Calu3 (cell line): ENCODE measurements around the gene TNFSF13B. TPM values are rescaled to one million over a fixed set of nuclear protein-coding genes. Genes with fewer than 3 reads are reported as not detected.
"Not testable (repeated sequence)": the region's sequence is repeated elsewhere in the genome, so short reads cannot be mapped to it uniquely, and the experiment has no call there.

Experiments used
- BruUV-seq: library from RNA; stranded (reverse); fragments of 400-500 nt; replicated peaks from 2 replicates; lab custom pipeline; 2021; lab: Mats Ljungman, UMichigan
- CTCF ChIA-PET: fragments of 300-600 bp; sonication (Branson Sonifier 250); formaldehyde crosslinking; loops from one replicate; lab custom pipeline; 2022; ENCODE audit warnings: antibody characterized with exemption; lab: Charles Lee
- DNase-seq: peaks from one replicate; pipeline ENCODE4 v3.0.0; 2022
- H3K27ac Mint-ChIP-seq: one replicate; pipeline ENCODE4 v1.8.0; 2022; ENCODE audit warnings: mixed read lengths; ENCODE audit not compliant: unreplicated experiment
- H3K27me3 Mint-ChIP-seq: one replicate; pipeline ENCODE4 v1.8.0; 2022; ENCODE audit warnings: mixed read lengths; ENCODE audit not compliant: unreplicated experiment
- H3K36me3 Mint-ChIP-seq: one replicate; pipeline ENCODE4 v1.8.0; 2022; ENCODE audit warnings: mild to moderate bottlenecking, moderate library complexity, mixed read lengths; ENCODE audit not compliant: insufficient read depth, unreplicated experiment
- H3K4me1 Mint-ChIP-seq: one replicate; pipeline ENCODE4 v1.8.0; 2022; ENCODE audit warnings: mild to moderate bottlenecking, low read depth, mixed read lengths; ENCODE audit not compliant: unreplicated experiment
- H3K4me3 Mint-ChIP-seq: one replicate; pipeline ENCODE4 v1.8.0; 2022; ENCODE audit warnings: mild to moderate bottlenecking, low read depth, moderate library complexity, mixed read lengths; ENCODE audit not compliant: unreplicated experiment
- H3K9me3 Mint-ChIP-seq: one replicate; pipeline ENCODE4 v1.8.0; 2022; ENCODE audit warnings: low read depth, mixed read lengths; ENCODE audit not compliant: unreplicated experiment
- intact Hi-C: fragments of 100-400 bp; cut with micrococcal nuclease; formaldehyde crosslinking; loops from one replicate; pipeline ENCODE4 v1.10.0; 2022; ENCODE audit not compliant: unreplicated experiment
- total RNA-seq: library from RNA; stranded (reverse); gene quantifications from 2 replicates; pipeline ENCODE4 v1.2.3, GENCODE V29; 2022
- TF ChIP-seq, protein P1 (sequence below): fragments of 200-600 bp; IDR thresholded peaks from one replicate; pipeline ENCODE4 v1.8.0; 2022; ENCODE audit warnings: antibody characterized with exemption; ENCODE audit not compliant: unreplicated experiment

TNFSF13B gene
- total RNA-seq, 1 experiment from 2014 or later: 0.97 TPM

DNA sequence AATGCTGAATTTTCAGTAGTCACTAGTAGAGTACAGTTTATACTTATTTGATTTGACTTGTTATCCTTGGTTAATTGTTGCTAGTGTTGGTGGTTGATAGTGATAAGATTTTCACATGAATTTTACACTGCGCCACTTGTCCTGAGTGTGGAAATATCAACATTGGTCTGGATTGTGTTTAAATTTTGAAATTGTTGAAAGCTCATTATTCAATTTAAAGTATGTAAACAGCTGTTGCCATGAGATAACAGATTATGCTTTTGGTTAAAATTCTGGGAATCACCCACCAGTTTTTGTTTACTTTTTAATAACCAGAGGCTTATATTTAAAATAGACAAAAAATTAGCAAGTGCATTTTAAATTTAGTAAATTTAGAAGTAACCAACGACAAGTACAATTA lies 12.3 kb upstream of the TNFSF13B start:
- no peaks in the 10 kb centered on the region for H3K9me3 Mint-ChIP-seq
- no TSS peak for BruUV-seq
- H3K4me3 Mint-ChIP-seq: no peak overlapping the region
- CTCF ChIA-PET: no interaction called here
- H3K27me3 Mint-ChIP-seq: no peaks in the 10 kb centered on the region
- no peaks in the 10 kb centered on the region for H3K4me1 Mint-ChIP-seq
- H3K36me3 Mint-ChIP-seq: no peaks in the 10 kb centered on the region
- intact Hi-C loops: no loop called here
- no peak for DNase-seq
- TF ChIP-seq, protein P1, sequence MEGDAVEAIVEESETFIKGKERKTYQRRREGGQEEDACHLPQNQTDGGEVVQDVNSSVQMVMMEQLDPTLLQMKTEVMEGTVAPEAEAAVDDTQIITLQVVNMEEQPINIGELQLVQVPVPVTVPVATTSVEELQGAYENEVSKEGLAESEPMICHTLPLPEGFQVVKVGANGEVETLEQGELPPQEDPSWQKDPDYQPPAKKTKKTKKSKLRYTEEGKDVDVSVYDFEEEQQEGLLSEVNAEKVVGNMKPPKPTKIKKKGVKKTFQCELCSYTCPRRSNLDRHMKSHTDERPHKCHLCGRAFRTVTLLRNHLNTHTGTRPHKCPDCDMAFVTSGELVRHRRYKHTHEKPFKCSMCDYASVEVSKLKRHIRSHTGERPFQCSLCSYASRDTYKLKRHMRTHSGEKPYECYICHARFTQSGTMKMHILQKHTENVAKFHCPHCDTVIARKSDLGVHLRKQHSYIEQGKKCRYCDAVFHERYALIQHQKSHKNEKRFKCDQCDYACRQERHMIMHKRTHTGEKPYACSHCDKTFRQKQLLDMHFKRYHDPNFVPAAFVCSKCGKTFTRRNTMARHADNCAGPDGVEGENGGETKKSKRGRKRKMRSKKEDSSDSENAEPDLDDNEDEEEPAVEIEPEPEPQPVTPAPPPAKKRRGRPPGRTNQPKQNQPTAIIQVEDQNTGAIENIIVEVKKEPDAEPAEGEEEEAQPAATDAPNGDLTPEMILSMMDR: no peak
- H3K27ac Mint-ChIP-seq: no peak overlapping the region

DNA sequence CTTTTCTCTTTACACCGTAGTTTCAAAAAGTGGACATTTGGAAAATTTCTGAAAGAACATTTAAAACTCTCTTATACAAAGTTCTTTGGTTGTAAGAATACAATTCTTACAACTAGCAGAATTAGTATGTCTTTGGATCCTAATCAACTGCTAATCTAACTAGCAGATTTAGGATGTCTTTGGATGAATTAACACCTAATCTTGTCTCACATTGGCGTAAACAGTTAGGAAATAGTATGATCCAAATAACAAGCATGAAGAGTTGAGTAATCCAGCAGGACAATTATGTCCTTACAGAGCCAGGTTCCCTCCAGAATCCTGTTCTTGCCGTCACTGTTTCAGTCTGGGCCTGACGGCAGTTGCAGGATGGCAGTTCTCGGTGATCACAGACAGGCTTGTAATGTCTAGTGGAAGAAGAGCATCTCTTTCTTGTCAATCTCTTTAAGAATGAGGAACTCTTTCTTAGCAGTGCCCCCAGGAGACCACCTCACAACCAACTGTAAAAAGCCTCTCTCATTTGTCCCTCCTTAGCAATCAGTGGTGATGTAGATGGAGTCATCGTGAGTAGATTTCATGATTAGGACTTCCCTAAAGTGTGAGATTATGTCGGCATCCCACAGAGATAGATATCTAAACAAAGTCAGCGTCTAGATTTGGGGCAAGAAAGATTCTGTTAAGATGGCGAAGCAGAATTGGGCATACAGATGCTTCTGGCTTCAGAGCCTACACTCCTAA lies 5.7 kb upstream of the TNFSF13B start:
- Mint-ChIP-seq H3K27ac (no peak overlapping the region), H3K9me3 (no peaks in the 10 kb centered on the region), H3K27me3 (no peaks in the 10 kb centered on the region), H3K36me3 (no peaks in the 10 kb centered on the region), H3K4me3 (no peak overlapping the region), H3K4me1 (no peaks in the 10 kb centered on the region)
- DNase-seq: no peak
- TF ChIP-seq, protein P1: no peak
- BruUV-seq: no TSS peak
- CTCF ChIA-PET: no interaction called here
- intact Hi-C loops: no loop called here

DNA sequence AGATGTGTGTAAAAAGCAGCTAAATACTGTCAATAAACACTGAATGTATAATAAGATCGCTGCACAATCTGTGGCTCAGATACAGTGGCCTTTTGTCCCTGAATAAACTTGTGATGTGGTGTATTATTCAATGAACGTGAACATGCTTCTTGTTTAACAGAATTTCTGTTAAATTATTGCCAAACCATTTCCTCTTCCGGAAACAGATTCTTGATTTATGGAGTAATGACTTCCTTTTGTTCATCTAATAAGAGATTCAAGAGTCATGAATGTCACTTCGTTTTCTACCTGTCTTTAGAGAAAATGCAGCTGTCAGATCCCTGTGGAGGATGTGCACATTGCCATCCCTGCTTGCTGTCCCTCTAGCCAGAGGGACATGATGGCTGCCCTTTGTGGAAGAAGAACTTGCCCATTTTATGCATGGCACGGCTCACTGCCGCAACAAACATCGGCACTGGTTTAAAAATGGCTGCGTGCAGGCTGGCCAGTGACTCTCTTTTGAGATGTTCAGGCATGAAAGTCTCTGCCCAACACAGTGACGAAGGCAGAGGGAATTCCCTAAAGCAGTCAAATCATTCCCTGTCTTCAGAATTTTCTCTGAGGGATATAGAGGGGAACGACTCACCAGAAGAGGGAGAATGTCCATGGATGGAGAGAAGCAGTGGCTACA lies 3.1 kb upstream of the TNFSF13B start:
- no peaks in the 10 kb centered on the region for H3K27me3 Mint-ChIP-seq

DNA sequence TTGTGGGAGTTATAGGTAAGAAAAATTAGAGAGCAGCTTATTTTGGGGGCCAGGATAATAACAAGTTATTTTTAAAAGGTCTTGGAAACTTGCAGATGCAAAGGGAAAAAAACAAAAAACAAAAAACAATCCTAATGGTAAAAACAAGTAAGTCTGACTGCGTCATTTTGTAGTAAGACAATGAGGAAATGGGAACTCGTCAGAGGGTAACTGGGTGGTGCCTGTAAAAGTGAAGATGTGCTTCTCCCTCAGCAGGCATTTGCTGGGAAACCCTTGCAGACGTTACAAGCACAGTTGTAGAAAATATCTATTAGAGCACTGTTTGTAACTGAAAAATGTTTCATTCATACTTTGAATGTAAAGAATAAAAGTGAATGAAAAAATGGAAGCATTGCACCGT lies 2.2 kb upstream of the TNFSF13B start:
- TF ChIP-seq, protein P1: no peak
- H3K27ac Mint-ChIP-seq: no peak overlapping the region
- CTCF ChIA-PET: no interaction called here
- H3K4me3 Mint-ChIP-seq: no peak overlapping the region
- intact Hi-C loops: no loop called here
- no peaks in the 10 kb centered on the region for H3K4me1 Mint-ChIP-seq
- no peaks in the 10 kb centered on the region for H3K36me3 Mint-ChIP-seq
- DNase-seq: no peak
- no peaks in the 10 kb centered on the region for H3K27me3 Mint-ChIP-seq
- BruUV-seq: no TSS peak
- H3K9me3 Mint-ChIP-seq: no peaks in the 10 kb centered on the region

More for the DNA sequence above, 3.1 kb upstream of the TNFSF13B start:
- no peak for DNase-seq
- no peak overlapping the region for H3K4me3 Mint-ChIP-seq
- no peaks in the 10 kb centered on the region for H3K36me3 Mint-ChIP-seq
- no TSS peak for BruUV-seq
- H3K4me1 Mint-ChIP-seq: no peaks in the 10 kb centered on the region
- no peaks in the 10 kb centered on the region for H3K9me3 Mint-ChIP-seq
- CTCF ChIA-PET: no interaction called here
- intact Hi-C loops: no loop called here
- TF ChIP-seq, protein P1: no peak
- H3K27ac Mint-ChIP-seq: no peak overlapping the region

DNA sequence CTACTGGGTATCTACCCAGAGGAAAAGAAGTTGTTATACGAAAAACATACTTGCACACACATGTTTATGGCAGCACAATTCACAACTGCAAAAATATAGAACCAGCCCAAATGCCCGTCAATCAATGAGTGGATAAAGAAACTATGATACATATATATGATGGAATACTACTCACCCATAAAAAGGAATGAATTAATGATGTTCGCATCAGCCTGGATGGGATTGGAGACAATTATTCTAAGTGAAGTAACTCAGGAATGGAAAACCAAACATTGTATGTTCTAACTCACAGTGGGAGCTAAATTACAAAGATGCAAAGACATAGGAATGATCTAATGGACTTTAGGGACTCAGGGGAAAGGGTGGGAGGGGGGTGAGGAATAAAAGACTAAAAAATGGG lies 1.7 kb upstream of the TNFSF13B start:
- H3K4me1 Mint-ChIP-seq, H3K9me3 Mint-ChIP-seq, H3K4me3 Mint-ChIP-seq, H3K27ac Mint-ChIP-seq, CTCF ChIA-PET, H3K36me3 Mint-ChIP-seq, BruUV-seq, DNase-seq, intact Hi-C loops, H3K27me3 Mint-ChIP-seq: not testable (repeated sequence)
